Esophagus muscularis mucosa (tissue), 4 donors: Measurements from ENCODE around the gene CEP43.

Experiments used
- EP300 ChIP-seq: sonication (generic); formaldehyde crosslinking; IDR thresholded peaks from one replicate; pipeline ENCODE4 v1.6.1; 2017; ENCODE audit warnings: antibody characterized with exemption
- POLR2AphosphoS5 ChIP-seq, 2 donors: sonication (generic); formaldehyde crosslinking; IDR thresholded peaks; one replicate each; pipeline ENCODE4 v1.6.1; 2017; ENCODE audit warnings: antibody characterized with exemption in 2 of 2
- TF ChIP-seq, protein P1 (sequence below), 3 experiments: fragments of 200-600 bp in 2 of 3; fragments of 450-650 bp in 1 of 3; sonication (generic) in 2 of 3; IDR thresholded peaks; one replicate each; pipeline ENCODE4 v1.5.1; 2017 to 2019; ENCODE audit warnings: antibody characterized with exemption in 3 of 3, mild to moderate bottlenecking in 2 of 3, moderate library complexity in 1 of 3

DNA sequence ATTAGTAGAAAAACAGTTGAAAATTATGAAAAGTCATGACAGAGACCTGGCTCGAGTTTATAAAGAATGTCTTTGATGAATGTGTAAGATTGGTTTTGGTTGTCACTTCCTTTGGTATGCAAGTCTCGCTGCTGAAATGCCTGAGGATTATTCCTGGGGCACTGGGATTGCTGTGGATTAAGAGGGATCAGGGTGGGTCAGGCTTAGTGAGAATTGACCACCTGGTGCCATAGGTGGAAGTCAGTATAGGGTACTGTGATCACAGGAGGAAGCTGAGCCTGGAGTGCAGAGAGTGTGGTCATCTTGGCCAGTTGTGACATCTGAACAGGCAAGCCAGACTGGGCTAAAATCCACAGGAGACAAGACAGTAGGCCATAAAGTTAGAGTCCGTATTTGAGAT, 34.9 kb downstream of the CEP43 start:
- TF ChIP-seq, protein P1, sequence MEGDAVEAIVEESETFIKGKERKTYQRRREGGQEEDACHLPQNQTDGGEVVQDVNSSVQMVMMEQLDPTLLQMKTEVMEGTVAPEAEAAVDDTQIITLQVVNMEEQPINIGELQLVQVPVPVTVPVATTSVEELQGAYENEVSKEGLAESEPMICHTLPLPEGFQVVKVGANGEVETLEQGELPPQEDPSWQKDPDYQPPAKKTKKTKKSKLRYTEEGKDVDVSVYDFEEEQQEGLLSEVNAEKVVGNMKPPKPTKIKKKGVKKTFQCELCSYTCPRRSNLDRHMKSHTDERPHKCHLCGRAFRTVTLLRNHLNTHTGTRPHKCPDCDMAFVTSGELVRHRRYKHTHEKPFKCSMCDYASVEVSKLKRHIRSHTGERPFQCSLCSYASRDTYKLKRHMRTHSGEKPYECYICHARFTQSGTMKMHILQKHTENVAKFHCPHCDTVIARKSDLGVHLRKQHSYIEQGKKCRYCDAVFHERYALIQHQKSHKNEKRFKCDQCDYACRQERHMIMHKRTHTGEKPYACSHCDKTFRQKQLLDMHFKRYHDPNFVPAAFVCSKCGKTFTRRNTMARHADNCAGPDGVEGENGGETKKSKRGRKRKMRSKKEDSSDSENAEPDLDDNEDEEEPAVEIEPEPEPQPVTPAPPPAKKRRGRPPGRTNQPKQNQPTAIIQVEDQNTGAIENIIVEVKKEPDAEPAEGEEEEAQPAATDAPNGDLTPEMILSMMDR (IDR thresholded peaks at IDR 0.05) = no peak
- TF ChIP-seq EP300 (no peak), POLR2AphosphoS5 (IDR thresholded peaks at IDR 0.05) (no peak)
